Mucosa of rectum (tissue), 2 donors: ENCODE measurements around the gene PLPPR5.

ENCODE experiments used
- H3K27ac ChIP-seq, 2 donors: one replicate each; pipeline ENCODE4 v1.7.0; 2013; ENCODE audit warnings: inconsistent platforms in 2 of 2, low read depth in 2 of 2, low read length in 2 of 2
- H3K27me3 ChIP-seq, 2 donors: one replicate each; pipeline ENCODE4 v1.7.0; 2013; ENCODE audit warnings: low read length in 2 of 2; ENCODE audit not compliant: control insufficient read depth in 2 of 2, insufficient read depth in 2 of 2
- H3K36me3 ChIP-seq, 2 donors: one replicate each; pipeline ENCODE4 v1.7.0; 2013; ENCODE audit warnings: low read length in 2 of 2; ENCODE audit not compliant: control insufficient read depth in 2 of 2, insufficient read depth in 2 of 2
- H3K4me1 ChIP-seq, 2 donors: one replicate each; pipeline ENCODE4 v1.7.0; 2013; ENCODE audit warnings: low read length in 2 of 2, mild to moderate bottlenecking in 1 of 2; ENCODE audit not compliant: control insufficient read depth in 2 of 2, insufficient read depth in 2 of 2
- H3K4me3 ChIP-seq, 2 donors: one replicate each; pipeline ENCODE4 v1.7.0; 2013; ENCODE audit warnings: low read length in 2 of 2
- H3K9ac ChIP-seq, 2 donors: one replicate each; pipeline ENCODE4 v1.7.0; 2013; ENCODE audit warnings: low read length in 2 of 2, low read depth in 1 of 2, mild to moderate bottlenecking in 1 of 2
- H3K9me3 ChIP-seq, 2 donors: one replicate each; pipeline ENCODE4 v1.7.0; 2013; ENCODE audit warnings: low read length in 2 of 2; ENCODE audit not compliant: control insufficient read depth in 2 of 2
- donor health status: healthy.
- donor health status: Normal muscosa, but diverticular disease.

PLPPR5 gene

GRCh38 chr1:98920441-98921110 lies 84.1 kb downstream of the PLPPR5 start:
- H3K4me3 ChIP-seq, result no peak overlapping the region
- H3K9ac ChIP-seq, result no peak overlapping the region
- no peaks in the 10 kb centered on the region for H3K27me3 ChIP-seq
- no peaks in the 10 kb centered on the region for H3K36me3 ChIP-seq
- no peaks in the 10 kb centered on the region for H3K4me1 ChIP-seq
- H3K27ac ChIP-seq, result no peak overlapping the region
- no peaks in the 10 kb centered on the region for H3K9me3 ChIP-seq

- H3K9ac ChIP-seq, result no peak overlapping the region
- H3K27ac ChIP-seq, result no peak overlapping the region
- H3K9me3 ChIP-seq, result no peaks in the 10 kb centered on the region
- H3K27me3 ChIP-seq, result no peaks in the 10 kb centered on the region
- no peaks in the 10 kb centered on the region for H3K4me1 ChIP-seq
- no peak overlapping the region for H3K4me3 ChIP-seq
- H3K36me3 ChIP-seq, result no peaks in the 10 kb centered on the region
Observed at GRCh38 chr1:98919652-98920051, 85.0 kb downstream of the PLPPR5 start.

- Histone ChIP-seq H3K27ac (no peak overlapping the region), H3K36me3 (no peaks in the 10 kb centered on the region), H3K9me3 (no peaks in the 10 kb centered on the region), H3K4me1 (no peaks in the 10 kb centered on the region), H3K27me3 (no peaks in the 10 kb centered on the region), H3K9ac (no peak overlapping the region), H3K4me3 (no peak overlapping the region)
Observed at GRCh38 chr1:98919211-98919610, 85.5 kb downstream of the PLPPR5 start.

GRCh38 chr1:98914547-98914946 lies 90.1 kb downstream of the PLPPR5 start:
- no peaks in the 10 kb centered on the region for H3K36me3 ChIP-seq
- H3K4me3 ChIP-seq, result no peak overlapping the region
- H3K27ac ChIP-seq, result no peak overlapping the region
- no peaks in the 10 kb centered on the region for H3K9me3 ChIP-seq
- H3K9ac ChIP-seq, result no peak overlapping the region
- no peaks in the 10 kb centered on the region for H3K4me1 ChIP-seq
- H3K27me3 ChIP-seq, result no peaks in the 10 kb centered on the region

GRCh38 chr1:98910827-98911226 lies 93.8 kb downstream of the PLPPR5 start:
- Histone ChIP-seq H3K36me3 (no peaks in the 10 kb centered on the region), H3K9ac (no peak overlapping the region)

GRCh38 chr1:98908980-98909379 lies 95.7 kb downstream of the PLPPR5 start:
- Histone ChIP-seq H3K27ac (no peak overlapping the region), H3K27me3 (no peaks in the 10 kb centered on the region), H3K9me3 (no peaks in the 10 kb centered on the region), H3K9ac (no peak overlapping the region), H3K36me3 (no peaks in the 10 kb centered on the region), H3K4me3 (no peak overlapping the region), H3K4me1 (no peaks in the 10 kb centered on the region)

More at GRCh38 chr1:98910827-98911226, 93.8 kb downstream of the PLPPR5 start:
- Histone ChIP-seq H3K4me1 (no peaks in the 10 kb centered on the region), H3K27ac (no peak overlapping the region), H3K9me3 (no peaks in the 10 kb centered on the region), H3K27me3 (no peaks in the 10 kb centered on the region), H3K4me3 (no peak overlapping the region)

GRCh38 chr1:98906809-98907208 lies 97.9 kb downstream of the PLPPR5 start:
- H3K9me3 ChIP-seq, result no peaks in the 10 kb centered on the region
- H3K9ac ChIP-seq, result no peak overlapping the region
- no peak overlapping the region for H3K27ac ChIP-seq
- no peaks in the 10 kb centered on the region for H3K4me1 ChIP-seq
- H3K27me3 ChIP-seq, result no peaks in the 10 kb centered on the region
- H3K36me3 ChIP-seq, result no peaks in the 10 kb centered on the region
- no peak overlapping the region for H3K4me3 ChIP-seq

GRCh38 chr1:98906361-98906760 lies 98.3 kb downstream of the PLPPR5 start:
- Histone ChIP-seq H3K27ac (no peak overlapping the region), H3K4me3 (no peak overlapping the region)

GRCh38 chr1:98904684-98905083 lies 100.0 kb downstream of the PLPPR5 start:
- no peaks in the 10 kb centered on the region for H3K36me3 ChIP-seq
- no peaks in the 10 kb centered on the region for H3K9me3 ChIP-seq
- no peak overlapping the region for H3K4me3 ChIP-seq
- no peaks in the 10 kb centered on the region for H3K27me3 ChIP-seq
- no peak overlapping the region for H3K27ac ChIP-seq
- H3K9ac ChIP-seq, result no peak overlapping the region
- H3K4me1 ChIP-seq, result no peaks in the 10 kb centered on the region

More at GRCh38 chr1:98906361-98906760, 98.3 kb downstream of the PLPPR5 start:
- Histone ChIP-seq H3K9me3 (no peaks in the 10 kb centered on the region), H3K36me3 (no peaks in the 10 kb centered on the region), H3K9ac (no peak overlapping the region), H3K4me1 (no peaks in the 10 kb centered on the region), H3K27me3 (no peaks in the 10 kb centered on the region)

- no peaks in the 10 kb centered on the region for H3K4me1 ChIP-seq
- H3K9me3 ChIP-seq, result no peaks in the 10 kb centered on the region
- H3K27ac ChIP-seq, result no peak overlapping the region
Observed at GRCh38 chr1:98903726-98904125, 100.9 kb downstream of the PLPPR5 start.

More at GRCh38 chr1:98903726-98904125, 100.9 kb downstream of the PLPPR5 start:
- H3K4me3 ChIP-seq, result no peak overlapping the region
- no peak overlapping the region for H3K9ac ChIP-seq
- H3K36me3 ChIP-seq, result no peaks in the 10 kb centered on the region
- no peaks in the 10 kb centered on the region for H3K27me3 ChIP-seq
